ENCODE results near the gene RGS18.
"Not testable (repeated sequence)": the region's sequence is repeated elsewhere in the genome, so short reads cannot be mapped to it uniquely, and the experiment has no call there.

DNA sequence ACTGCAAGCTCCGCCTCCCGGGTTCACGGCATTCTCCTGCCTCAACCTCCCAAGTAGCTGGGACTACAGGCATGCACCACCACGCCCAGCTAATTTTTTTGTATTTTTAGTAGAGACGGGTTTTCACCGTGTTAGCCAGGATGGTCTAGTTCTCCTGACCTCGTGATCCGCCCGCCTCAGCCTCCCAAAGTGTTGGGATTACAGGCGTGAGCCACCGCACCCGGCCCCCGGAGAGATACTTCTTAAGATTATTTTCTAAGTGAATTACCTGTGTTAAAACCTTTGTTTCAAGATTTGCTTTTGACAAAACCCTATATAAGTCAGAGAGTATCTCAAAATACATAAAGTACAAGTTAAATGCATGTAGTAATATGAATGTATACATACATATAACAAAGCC is 69.7 kb downstream of the RGS18 start:
- TF ChIP-seq ARNTL (CRISPR knock-in tag; IDR thresholded peaks at IDR 0.05; ENCODE audit: borderline replicate concordance, low read depth); ISL1 (CRISPR knock-in tag; IDR thresholded peaks at IDR 0.05); TSHZ2 (CRISPR knock-in tag; IDR thresholded peaks at IDR 0.05); PATZ1 (CRISPR knock-in tag; IDR thresholded peaks at IDR 0.05; ENCODE audit: borderline replicate concordance); TOX (CRISPR knock-in tag; IDR thresholded peaks at IDR 0.05; ENCODE audit: borderline replicate concordance); CSDC2 (CRISPR knock-in tag; IDR thresholded peaks at IDR 0.05); BACH2 (CRISPR knock-in tag; IDR thresholded peaks at IDR 0.05; ENCODE audit: borderline replicate concordance); TCF4 (CRISPR knock-in tag; IDR thresholded peaks at IDR 0.05; ENCODE audit: borderline replicate concordance); CREB5 (CRISPR knock-in tag; IDR thresholded peaks at IDR 0.05; ENCODE audit: low read depth): not testable (repeated sequence)
- TF ChIP-seq, protein P1, sequence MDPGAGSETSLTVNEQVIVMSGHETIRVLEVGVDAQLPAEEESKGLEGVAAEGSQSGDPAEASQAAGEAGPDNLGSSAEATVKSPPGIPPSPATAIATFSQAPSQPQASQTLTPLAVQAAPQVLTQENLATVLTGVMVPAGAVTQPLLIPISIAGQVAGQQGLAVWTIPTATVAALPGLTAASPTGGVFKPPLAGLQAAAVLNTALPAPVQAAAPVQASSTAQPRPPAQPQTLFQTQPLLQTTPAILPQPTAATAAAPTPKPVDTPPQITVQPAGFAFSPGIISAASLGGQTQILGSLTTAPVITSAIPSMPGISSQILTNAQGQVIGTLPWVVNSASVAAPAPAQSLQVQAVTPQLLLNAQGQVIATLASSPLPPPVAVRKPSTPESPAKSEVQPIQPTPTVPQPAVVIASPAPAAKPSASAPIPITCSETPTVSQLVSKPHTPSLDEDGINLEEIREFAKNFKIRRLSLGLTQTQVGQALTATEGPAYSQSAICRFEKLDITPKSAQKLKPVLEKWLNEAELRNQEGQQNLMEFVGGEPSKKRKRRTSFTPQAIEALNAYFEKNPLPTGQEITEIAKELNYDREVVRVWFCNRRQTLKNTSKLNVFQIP (CRISPR knock-in tag; IDR thresholded peaks at IDR 0.05; ENCODE audit: borderline replicate concordance, low read depth) = not testable (repeated sequence)

All from SK-N-SH treated with all-trans-retinoic acid at 6 μM for 48 hours (cell line).